Measurements from ENCODE around the gene TUBA3D. TPM values are rescaled to one million over a fixed set of nuclear protein-coding genes. Genes with fewer than 3 reads are reported as not detected.

TUBA3D gene
- not detected in 2 replicates for polyA plus RNA-seq (2012; rRNA removed)
- polyA plus RNA-seq (2012; cell fraction: cytosol; rRNA removed), result not detected in 2 replicates
- polyA plus RNA-seq (2012; cell fraction: nucleus; rRNA removed), result not detected in 2 replicates

DNA sequence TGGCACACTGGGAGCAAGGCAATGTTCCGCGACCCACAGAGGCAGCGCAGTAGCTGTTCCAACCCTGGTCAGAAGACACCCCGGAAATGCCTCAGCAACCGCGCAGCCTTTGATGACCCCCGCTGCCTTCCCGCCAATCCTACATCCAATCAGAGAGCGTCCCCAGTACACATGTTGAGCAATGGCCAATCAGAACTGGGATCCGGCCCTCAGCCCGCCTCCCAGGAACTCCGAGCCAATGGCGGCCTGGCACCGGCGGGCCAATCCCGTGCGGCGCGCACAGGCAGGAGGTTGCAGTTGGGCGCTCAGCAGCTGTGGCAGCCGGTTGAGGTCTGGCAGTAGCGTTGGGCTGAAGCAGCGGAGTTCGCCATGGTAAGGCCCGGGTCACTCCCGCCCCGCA is at the start of gene TUBA3D:
Gene TUBA3D (plus strand): TSS at position 289 of the 400 bp plus-strand sequence. CDS start 81 bp downstream, at position 370.
- CTCF ChIA-PET, result no interaction called here
- Histone ChIP-seq H3K79me2 (ENCODE audit: insufficient read depth) (no peaks in the 10 kb centered on the region), H3K4me2 (no peak within 1 kb of the TSS), H3K9me2 (no peaks in the 10 kb centered on the region), H3K4me1 (ENCODE audit: control insufficient read depth in 1 of 2, insufficient read depth in 2 of 2, low read depth in 1 of 2, low read length in 1 of 2) (no peaks in the 10 kb centered on the region), H3K27ac (ENCODE audit: low read depth in 2 of 2, low read length in 1 of 2) (no peak within 1 kb of the TSS), H3K4me3 (ENCODE audit: low read depth in 2 of 2, low read length in 1 of 2) (no peak within 1 kb of the TSS), H2AFZ (ENCODE audit: low read depth) (no peak within 1 kb of the TSS), H4K20me1 (ENCODE audit: insufficient read depth) (no peaks in the 10 kb centered on the region), H3K36me3 (replicated peaks in 1 of 2; ENCODE audit: control insufficient read depth in 1 of 2, insufficient read depth in 2 of 2, low read length in 1 of 2) (no peaks in the 10 kb centered on the region), H3K27me3 (ENCODE audit: insufficient read depth) (no peaks in the 10 kb centered on the region), H3F3A (replicated peaks; ENCODE audit: insufficient read depth) (no peaks in the 10 kb centered on the region), H3K9ac (no peak within 1 kb of the TSS), H3K9me3 (no peaks in the 10 kb centered on the region)
- TF ChIP-seq TEAD4 (IDR thresholded peaks at IDR 0.05; ENCODE audit: borderline replicate concordance, insufficient read depth) (no peak), EP300 (IDR thresholded peaks at IDR 0.05; ENCODE audit: borderline replicate concordance in 1 of 2, low read depth in 1 of 2, low read length in 1 of 2) (no peak), JUND (IDR thresholded peaks at IDR 0.05) (no peak), GABPA (IDR thresholded peaks at IDR 0.05; ENCODE audit: low read depth) (no peak), FOXM1 (IDR thresholded peaks at IDR 0.05; ENCODE audit: low read depth) (no peak), POLR2AphosphoS5 (IDR thresholded peaks at IDR 0.05; ENCODE audit: low read depth, low read length) (no peak), RCOR1 (IDR thresholded peaks at IDR 0.05; ENCODE audit: low read length) (no peak), ELF1 (IDR thresholded peaks at IDR 0.05) (no peak), EZH2phosphoT487 (IDR thresholded peaks at IDR 0.05; ENCODE audit: borderline replicate concordance, low read depth) (no peak), MXI1 (IDR thresholded peaks at IDR 0.05; ENCODE audit: low read depth, low read length) (no peak), SMC3 (IDR thresholded peaks at IDR 0.05; ENCODE audit: low read depth, low read length) (no peak)
- TF ChIP-seq, protein P1, sequence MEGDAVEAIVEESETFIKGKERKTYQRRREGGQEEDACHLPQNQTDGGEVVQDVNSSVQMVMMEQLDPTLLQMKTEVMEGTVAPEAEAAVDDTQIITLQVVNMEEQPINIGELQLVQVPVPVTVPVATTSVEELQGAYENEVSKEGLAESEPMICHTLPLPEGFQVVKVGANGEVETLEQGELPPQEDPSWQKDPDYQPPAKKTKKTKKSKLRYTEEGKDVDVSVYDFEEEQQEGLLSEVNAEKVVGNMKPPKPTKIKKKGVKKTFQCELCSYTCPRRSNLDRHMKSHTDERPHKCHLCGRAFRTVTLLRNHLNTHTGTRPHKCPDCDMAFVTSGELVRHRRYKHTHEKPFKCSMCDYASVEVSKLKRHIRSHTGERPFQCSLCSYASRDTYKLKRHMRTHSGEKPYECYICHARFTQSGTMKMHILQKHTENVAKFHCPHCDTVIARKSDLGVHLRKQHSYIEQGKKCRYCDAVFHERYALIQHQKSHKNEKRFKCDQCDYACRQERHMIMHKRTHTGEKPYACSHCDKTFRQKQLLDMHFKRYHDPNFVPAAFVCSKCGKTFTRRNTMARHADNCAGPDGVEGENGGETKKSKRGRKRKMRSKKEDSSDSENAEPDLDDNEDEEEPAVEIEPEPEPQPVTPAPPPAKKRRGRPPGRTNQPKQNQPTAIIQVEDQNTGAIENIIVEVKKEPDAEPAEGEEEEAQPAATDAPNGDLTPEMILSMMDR (IDR thresholded peaks at IDR 0.05), result no peak
- TF ChIP-seq, protein P2, sequence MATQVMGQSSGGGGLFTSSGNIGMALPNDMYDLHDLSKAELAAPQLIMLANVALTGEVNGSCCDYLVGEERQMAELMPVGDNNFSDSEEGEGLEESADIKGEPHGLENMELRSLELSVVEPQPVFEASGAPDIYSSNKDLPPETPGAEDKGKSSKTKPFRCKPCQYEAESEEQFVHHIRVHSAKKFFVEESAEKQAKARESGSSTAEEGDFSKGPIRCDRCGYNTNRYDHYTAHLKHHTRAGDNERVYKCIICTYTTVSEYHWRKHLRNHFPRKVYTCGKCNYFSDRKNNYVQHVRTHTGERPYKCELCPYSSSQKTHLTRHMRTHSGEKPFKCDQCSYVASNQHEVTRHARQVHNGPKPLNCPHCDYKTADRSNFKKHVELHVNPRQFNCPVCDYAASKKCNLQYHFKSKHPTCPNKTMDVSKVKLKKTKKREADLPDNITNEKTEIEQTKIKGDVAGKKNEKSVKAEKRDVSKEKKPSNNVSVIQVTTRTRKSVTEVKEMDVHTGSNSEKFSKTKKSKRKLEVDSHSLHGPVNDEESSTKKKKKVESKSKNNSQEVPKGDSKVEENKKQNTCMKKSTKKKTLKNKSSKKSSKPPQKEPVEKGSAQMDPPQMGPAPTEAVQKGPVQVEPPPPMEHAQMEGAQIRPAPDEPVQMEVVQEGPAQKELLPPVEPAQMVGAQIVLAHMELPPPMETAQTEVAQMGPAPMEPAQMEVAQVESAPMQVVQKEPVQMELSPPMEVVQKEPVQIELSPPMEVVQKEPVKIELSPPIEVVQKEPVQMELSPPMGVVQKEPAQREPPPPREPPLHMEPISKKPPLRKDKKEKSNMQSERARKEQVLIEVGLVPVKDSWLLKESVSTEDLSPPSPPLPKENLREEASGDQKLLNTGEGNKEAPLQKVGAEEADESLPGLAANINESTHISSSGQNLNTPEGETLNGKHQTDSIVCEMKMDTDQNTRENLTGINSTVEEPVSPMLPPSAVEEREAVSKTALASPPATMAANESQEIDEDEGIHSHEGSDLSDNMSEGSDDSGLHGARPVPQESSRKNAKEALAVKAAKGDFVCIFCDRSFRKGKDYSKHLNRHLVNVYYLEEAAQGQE (IDR thresholded peaks at IDR 0.05; ENCODE audit: low read depth, low read length), result no peak
- 88% methylated on average over 16 of the region's 27 CpGs for WGBS (ENCODE audit: low lambda C conversion rate)
- DNase-seq, result no peak
- POLR2A ChIA-PET, result no interaction called here

Measured in SK-N-SH (cell line).